Measurements from ENCODE around the gene SLCO3A1.

Gene SLCO3A1

GRCh38 chr15:92195241-92195640 is 341.7 kb downstream of the SLCO3A1 start:
- no peak overlapping the region for H3K4me3 ChIP-seq (ENCODE audit: low read depth, low read length)
- TF ChIP-seq ZNF624 (tag by site-specific recombination; IDR thresholded peaks at IDR 0.05) (no peak), MYNN (tag by site-specific recombination; IDR thresholded peaks at IDR 0.05; ENCODE audit: borderline replicate concordance) (no peak), ZBTB7A (tag by site-specific recombination; IDR thresholded peaks at IDR 0.05; ENCODE audit: low read depth) (no peak), ZNF776 (tag by site-specific recombination; IDR thresholded peaks at IDR 0.05; ENCODE audit: borderline replicate concordance) (no peak), ZNF639 (tag by site-specific recombination; IDR thresholded peaks at IDR 0.05) (no peak), PRDM6 (tag by site-specific recombination; IDR thresholded peaks at IDR 0.05) (no peak), ZNF394 (tag by site-specific recombination; IDR thresholded peaks at IDR 0.05; ENCODE audit: borderline replicate concordance) (no peak), PRDM1 (tag by site-specific recombination; IDR thresholded peaks at IDR 0.05) (no peak), ZNF501 (tag by site-specific recombination; IDR thresholded peaks at IDR 0.05) (no peak), KLF8 (tag by site-specific recombination; IDR thresholded peaks at IDR 0.05) (no peak), ZIC2 (tag by site-specific recombination; IDR thresholded peaks at IDR 0.05) (no peak), ZNF121 (tag by site-specific recombination; IDR thresholded peaks at IDR 0.05) (no peak), ZNF530 (tag by site-specific recombination; IDR thresholded peaks at IDR 0.05; ENCODE audit: low read depth) (no peak), ZNF391 (tag by site-specific recombination; IDR thresholded peaks at IDR 0.05; ENCODE audit: borderline replicate concordance, low read depth) (no peak), ZNF514 (tag by site-specific recombination; IDR thresholded peaks at IDR 0.05) (no peak), ZNF664 (tag by site-specific recombination; IDR thresholded peaks at IDR 0.05) (no peak), ZNF510 (tag by site-specific recombination; IDR thresholded peaks at IDR 0.05; ENCODE audit: insufficient replicate concordance) (no peak), HOXD13 (CRISPR knock-in tag; IDR thresholded peaks at IDR 0.05; ENCODE audit: borderline replicate concordance) (no peak), ZNF561 (tag by site-specific recombination; IDR thresholded peaks at IDR 0.05; ENCODE audit: borderline replicate concordance) (no peak)
- TF ChIP-seq, protein P1, sequence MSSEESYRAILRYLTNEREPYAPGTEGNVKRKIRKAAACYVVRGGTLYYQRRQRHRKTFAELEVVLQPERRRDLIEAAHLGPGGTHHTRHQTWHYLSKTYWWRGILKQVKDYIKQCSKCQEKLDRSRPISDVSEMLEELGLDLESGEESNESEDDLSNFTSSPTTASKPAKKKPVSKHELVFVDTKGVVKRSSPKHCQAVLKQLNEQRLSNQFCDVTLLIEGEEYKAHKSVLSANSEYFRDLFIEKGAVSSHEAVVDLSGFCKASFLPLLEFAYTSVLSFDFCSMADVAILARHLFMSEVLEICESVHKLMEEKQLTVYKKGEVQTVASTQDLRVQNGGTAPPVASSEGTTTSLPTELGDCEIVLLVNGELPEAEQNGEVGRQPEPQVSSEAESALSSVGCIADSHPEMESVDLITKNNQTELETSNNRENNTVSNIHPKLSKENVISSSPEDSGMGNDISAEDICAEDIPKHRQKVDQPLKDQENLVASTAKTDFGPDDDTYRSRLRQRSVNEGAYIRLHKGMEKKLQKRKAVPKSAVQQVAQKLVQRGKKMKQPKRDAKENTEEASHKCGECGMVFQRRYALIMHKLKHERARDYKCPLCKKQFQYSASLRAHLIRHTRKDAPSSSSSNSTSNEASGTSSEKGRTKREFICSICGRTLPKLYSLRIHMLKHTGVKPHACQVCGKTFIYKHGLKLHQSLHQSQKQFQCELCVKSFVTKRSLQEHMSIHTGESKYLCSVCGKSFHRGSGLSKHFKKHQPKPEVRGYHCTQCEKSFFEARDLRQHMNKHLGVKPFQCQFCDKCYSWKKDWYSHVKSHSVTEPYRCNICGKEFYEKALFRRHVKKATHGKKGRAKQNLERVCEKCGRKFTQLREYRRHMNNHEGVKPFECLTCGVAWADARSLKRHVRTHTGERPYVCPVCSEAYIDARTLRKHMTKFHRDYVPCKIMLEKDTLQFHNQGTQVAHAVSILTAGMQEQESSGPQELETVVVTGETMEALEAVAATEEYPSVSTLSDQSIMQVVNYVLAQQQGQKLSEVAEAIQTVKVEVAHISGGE (tag by site-specific recombination; conservative IDR thresholded peaks at IDR 0.05; ENCODE audit: low read depth), result no peak
- H3K4me1 ChIP-seq (ENCODE audit: control insufficient read depth, insufficient read depth, low read length), result no peaks in the 10 kb centered on the region
- ChIA-PET POLR2A (no interaction called here), CTCF (no interaction called here)
- no peak overlapping the region for H3K27ac ChIP-seq (ENCODE audit: extremely low read depth, low read depth, low read length)
- H3K36me3 ChIP-seq (ENCODE audit: control insufficient read depth in 2 of 2, insufficient read depth in 1 of 2, low read length in 2 of 2), result no peaks in the 10 kb centered on the region
- no peaks in the 10 kb centered on the region for H3K9me3 ChIP-seq (ENCODE audit: control insufficient read depth, insufficient read depth, low read depth, low read length)

GRCh38 chr15:92196342-92196741 is 342.8 kb downstream of the SLCO3A1 start:
- H3K9me3 ChIP-seq (ENCODE audit: control insufficient read depth, insufficient read depth, low read depth, low read length), result no peaks in the 10 kb centered on the region
- no peak overlapping the region for H3K4me3 ChIP-seq (ENCODE audit: low read depth, low read length)
- H3K27ac ChIP-seq (ENCODE audit: extremely low read depth, low read depth, low read length), result no peak overlapping the region
- ChIA-PET POLR2A (no interaction called here), CTCF (interaction anchor here (0.6 kb wide), 1 partner anchor 46 kb away, joined by 3 read pairs; no protein-coding TSS in a partner anchor)
- no peaks in the 10 kb centered on the region for H3K36me3 ChIP-seq (ENCODE audit: control insufficient read depth in 2 of 2, insufficient read depth in 1 of 2, low read length in 2 of 2)
- no peaks in the 10 kb centered on the region for H3K4me1 ChIP-seq (ENCODE audit: control insufficient read depth, insufficient read depth, low read length)
- no peak for TF ChIP-seq ZNF140 (tag by site-specific recombination; IDR thresholded peaks at IDR 0.05)
- TF ChIP-seq TCF7L2 (IDR thresholded peaks at IDR 0.05; ENCODE audit: borderline replicate concordance, low read depth, low read length), result no peak
- no peak for TF ChIP-seq ZNF830 (tag by site-specific recombination; IDR thresholded peaks at IDR 0.05; ENCODE audit: low read depth)
- no peak for TF ChIP-seq MEIS1 (CRISPR knock-in tag; IDR thresholded peaks at IDR 0.05; ENCODE audit: borderline replicate concordance)
- no peak for TF ChIP-seq OVOL3 (tag by site-specific recombination; IDR thresholded peaks at IDR 0.05)
- no peak for TF ChIP-seq ZNF324 (tag by site-specific recombination; IDR thresholded peaks at IDR 0.05)
- TF ChIP-seq ZNF704 (tag by site-specific recombination; IDR thresholded peaks at IDR 0.05), result no peak
